GM12878 (cell line): ENCODE data around the gene TNRC6B. TPM values are rescaled to one million over a fixed set of nuclear protein-coding genes. Genes with fewer than 3 reads are reported as not detected.

ENCODE experiments used
- ATAC-seq: fragments of 200-7000 bp; cut with Tn5 transposase; 3 replicates; pipeline ENCODE4 v1.9.1; 2020; ENCODE audit warnings: mild to moderate bottlenecking, moderate library complexity
- BruUV-seq: library from RNA; stranded (reverse); fragments of 400-500 nt; replicated peaks from 2 replicates; lab custom pipeline; 2021; lab: Mats Ljungman, UMichigan
- CTCF ChIA-PET: fragments of 300-600 bp; sonication (Branson Sonifier 250); formaldehyde crosslinking; extraction: SDS; loops from one replicate; lab custom pipeline; 2021; ENCODE audit warnings: inconsistent platforms; lab: Yijun Ruan, JAX
- POLR2A ChIA-PET: fragments of 350-600 bp; formaldehyde crosslinking; extraction: SDS; loops from one replicate; lab custom pipeline; 2021; ENCODE audit warnings: inconsistent platforms; lab: Charles Lee
- RAD21 ChIA-PET: fragments of 300-600 bp; sonication (Branson Sonifier 250); formaldehyde crosslinking; loops from one replicate; lab custom pipeline; 2023; ENCODE audit warnings: antibody characterized with exemption; ENCODE audit not compliant: unreplicated experiment; lab: Charles Lee
- SMC1A ChIA-PET: fragments of 300-600 bp; sonication (Branson Sonifier 250); formaldehyde crosslinking; loops from one replicate; lab custom pipeline; 2023; ENCODE audit not compliant: unreplicated experiment, uncharacterized antibody; lab: Charles Lee
- DNase-seq: peaks from one replicate; pipeline ENCODE4 v3.0.0-alpha.2; 2011; ENCODE audit warnings: low read depth, low spot score
- FAIRE-seq: peaks from 3 replicates; lab custom pipeline; 2011; peaks lifted over from hg19 to GRCh38; lab: Jason Lieb, UNC
- H2AFZ ChIP-seq: 2 replicates; pipeline ENCODE4 v1.6.0; 2011; ENCODE audit warnings: low read depth, low read length, control low read depth; ENCODE audit not compliant: control insufficient read depth
- H3K27ac ChIP-seq: 2 replicates; pipeline ENCODE4 v1.5.1; 2011; ENCODE audit warnings: control low read depth; ENCODE audit not compliant: control insufficient read depth, insufficient read depth
- H3K27me3 ChIP-seq, 2 experiments: replicated peaks in 1 of 2; 2 replicates each; pipeline versions ENCODE4 v1.6.0 to v1.6.1; 2011; ENCODE audit warnings: low read length in 1 of 2; ENCODE audit not compliant: control insufficient read depth in 2 of 2, insufficient read depth in 2 of 2
- H3K36me3 ChIP-seq, 2 experiments: 2 replicates each; pipeline ENCODE4 v1.5.1; 2011; ENCODE audit warnings: low read length in 1 of 2; ENCODE audit not compliant: control insufficient read depth in 2 of 2, insufficient read depth in 2 of 2
- H3K4me1 ChIP-seq: 2 replicates; pipeline ENCODE4 v1.6.1; 2011; ENCODE audit warnings: mild to moderate bottlenecking, low read length, moderate library complexity, mixed read lengths; ENCODE audit not compliant: control insufficient read depth, insufficient read depth
- H3K4me2 ChIP-seq: 2 replicates; pipeline ENCODE4 v1.6.0; 2011; ENCODE audit warnings: control low read depth; ENCODE audit not compliant: control insufficient read depth, insufficient read depth
- H3K4me3 ChIP-seq: fragments of 200-600 bp; sonication (generic); 2 replicates; pipeline ENCODE4 v1.5.1; 2016
- H3K79me2 ChIP-seq: 2 replicates; pipeline ENCODE4 v1.6.0; 2011; ENCODE audit warnings: low read length; ENCODE audit not compliant: control insufficient read depth, insufficient read depth
- H3K9ac ChIP-seq: 2 replicates; pipeline ENCODE4 v1.8.0; 2011; ENCODE audit warnings: low read length, control low read depth, mixed read lengths; ENCODE audit not compliant: control insufficient read depth, insufficient read depth
- H3K9me3 ChIP-seq: replicated peaks from 3 replicates; pipeline ENCODE4 v1.5.1; 2011; ENCODE audit warnings: mild to moderate bottlenecking, low read length; ENCODE audit not compliant: control insufficient read depth, insufficient read depth
- H4K20me1 ChIP-seq: 2 replicates; pipeline ENCODE4 v1.6.0; 2011; ENCODE audit not compliant: control insufficient read depth, insufficient read depth
- CBX5 ChIP-seq: sonication (generic); IDR thresholded peaks from 2 replicates; pipeline ENCODE4 v1.6.1; 2016; ENCODE audit warnings: low read depth, moderate library complexity, mild to moderate bottlenecking, inconsistent platforms
- CREB1 ChIP-seq: IDR thresholded peaks from 2 replicates; pipeline ENCODE4 v1.6.1; 2012; ENCODE audit warnings: low read depth, mild to moderate bottlenecking, inconsistent platforms
- CREM ChIP-seq: IDR thresholded peaks from 2 replicates; pipeline ENCODE4 v1.6.1; 2014; ENCODE audit warnings: antibody characterized with exemption, low read depth
- EP300 ChIP-seq, 2 experiments: fragments of 150-350 bp in 1 of 2; IDR thresholded peaks; 2 replicates each; pipeline ENCODE4 v1.6.1; 2011 to 2012; ENCODE audit warnings: low read depth in 2 of 2, low read length in 2 of 2, borderline replicate concordance in 1 of 2, improper control_type of control experiment in 1 of 2, inconsistent platforms in 1 of 2; ENCODE audit not compliant: control insufficient read depth in 1 of 2
- FOS ChIP-seq: IDR thresholded peaks from 3 replicates; pipeline ENCODE4 v1.6.1; 2011; ENCODE audit warnings: borderline replicate concordance; ENCODE audit not compliant: insufficient read length; ENCODE audit errors: extremely low read depth
- GABPA ChIP-seq: IDR thresholded peaks from 2 replicates; pipeline ENCODE4 v1.6.1; 2014; ENCODE audit warnings: antibody characterized with exemption, low read depth, mild to moderate bottlenecking, inconsistent platforms
- JUNB ChIP-seq: IDR thresholded peaks from 2 replicates; pipeline ENCODE4 v1.6.1; 2016; ENCODE audit warnings: antibody characterized with exemption, mild to moderate bottlenecking
- JUND ChIP-seq: IDR thresholded peaks from 2 replicates; pipeline ENCODE4 v1.6.1; 2012; ENCODE audit warnings: low read depth, mild to moderate bottlenecking, low read length, improper control_type of control experiment, moderate library complexity
- KDM1A ChIP-seq: fragments of 200-600 bp; sonication (generic); IDR thresholded peaks from 2 replicates; pipeline ENCODE4 v1.6.1; 2016; ENCODE audit warnings: borderline replicate concordance
- KLF5 ChIP-seq: fragments of 450-650 bp; IDR thresholded peaks from 2 replicates; pipeline ENCODE4 v1.6.1; 2014; ENCODE audit warnings: mild to moderate bottlenecking; ENCODE audit not compliant: partially characterized antibody
- NR2C2 ChIP-seq: IDR thresholded peaks from 2 replicates; pipeline ENCODE4 v1.6.1; 2011; ENCODE audit warnings: borderline replicate concordance, low read depth; ENCODE audit not compliant: control insufficient read depth, insufficient read length
- SIN3A ChIP-seq: IDR thresholded peaks from 2 replicates; pipeline ENCODE4 v1.6.1; 2012; ENCODE audit warnings: low read depth, low read length, improper control_type of control experiment
- TARDBP ChIP-seq: IDR thresholded peaks from 2 replicates; pipeline ENCODE4 v1.6.1; 2016; ENCODE audit warnings: borderline replicate concordance
- TCF3 ChIP-seq: IDR thresholded peaks from 2 replicates; pipeline ENCODE4 v1.6.1; 2012; ENCODE audit warnings: low read depth, mild to moderate bottlenecking, low read length, borderline replicate concordance; ENCODE audit not compliant: insufficient read depth
- WGBS: methylation state at CpG from one replicate; pipeline ENCODE4 v1.1.6; 2016; ENCODE audit warnings: low lambda C conversion rate; ENCODE audit not compliant: insufficient replicate concordance, insufficient coverage; ENCODE audit errors: missing lambda C conversion rate; 5-methylcytosine and 5-hydroxymethylcytosine counted together
- in situ Hi-C: fragments of 300-500 bp; cut with MboI; formaldehyde crosslinking; loops from 9 replicates; pipeline ENCODE4 v1.14.3; 2018; ENCODE audit warnings: mixed read lengths
- intact Hi-C: fragments of 100-400 bp; cut with micrococcal nuclease; formaldehyde crosslinking; loops from one replicate; pipeline ENCODE4 v1.14.2; 2022; ENCODE audit not compliant: unreplicated experiment
- polyA plus RNA-seq, 11 experiments: library from polyadenylated mRNA; depleted of rRNA in 4 of 11; unstranded in 6 of 11; stranded (reverse) in 5 of 11; fragments of >200 nt; fragmentation: Nextera tagmentation in 4 of 11; fragmentation: Illumina TruSeq in 1 of 11; extraction: Ambion mirVana in 4 of 11; extraction: Trizol in 1 of 11; gene quantifications; 1 replicate in 1 of 11; 2 replicates in 10 of 11; pipeline versions ENCODE4 v1.2.1 to v1.2.3, GENCODE V29; 2011 to 2016; ENCODE audit warnings: inconsistent platforms in 2 of 11, missing spikeins in 2 of 11, low read depth in 1 of 11
- total RNA-seq, 4 experiments: library from RNA; depleted of rRNA in 3 of 4; stranded (reverse); fragments of >200 nt in 3 of 4; fragmentation: Illumina TruSeq in 1 of 4; extraction: Trizol in 1 of 4; gene quantifications; 2 replicates each; pipeline versions ENCODE4 v1.2.1 to v1.2.3, GENCODE V29; 2013 to 2021
- TF ChIP-seq, protein P1 (sequence below): fragments of 450-650 bp; IDR thresholded peaks from 2 replicates; pipeline ENCODE4 v1.6.1; 2016; ENCODE audit warnings: mild to moderate bottlenecking

TNRC6B gene
- total and polyA plus RNA-seq, 10 of the 15 experiments (the other 5 are each of a cell fraction or from before 2014, with no cell fraction given): 3.6 to 32.8 (median 16.4) TPM

DNA sequence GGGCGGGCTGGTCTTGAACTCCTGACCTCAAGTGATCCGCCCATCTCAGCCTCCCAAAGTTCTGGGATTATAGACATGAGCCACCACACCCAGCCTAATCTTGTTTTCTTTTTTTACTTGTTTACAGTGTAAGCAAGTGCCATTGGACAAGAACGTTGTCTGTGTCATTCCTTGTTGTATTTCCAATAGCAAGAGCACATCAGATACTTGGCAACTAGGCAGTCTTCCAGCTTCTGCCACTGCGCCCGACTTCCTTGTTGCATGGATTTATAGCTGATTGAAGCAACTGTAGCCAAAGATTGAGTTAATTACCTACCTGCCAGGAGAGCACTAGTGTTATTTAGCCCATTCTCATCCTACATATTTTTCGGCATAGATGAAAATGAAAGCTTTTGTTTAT, 189.6 kb downstream of the TNRC6B start:
- Histone ChIP-seq H3K36me3 (peaks cover 16 to 27% of the 10 kb centered on the region in 2 experiments), H3K27me3 (no peaks in the 10 kb centered on the region), H3K9me3 (no peaks in the 10 kb centered on the region), H3K4me2 (no peak overlapping the region), H3K27ac (no peak overlapping the region), H3K9ac (no peak overlapping the region), H3K79me2 (peaks cover 14% of the 10 kb centered on the region), H3K4me1 (no peaks in the 10 kb centered on the region; the same call in 1 of the 2 replicates), H3K4me3 (no peak overlapping the region), H4K20me1 (no peaks in the 10 kb centered on the region), H2AFZ (no peak overlapping the region)
- ChIA-PET POLR2A (interaction anchor here (1.0 kb wide), 1 partner anchor 11 kb away, joined by 8 read pairs; no protein-coding TSS in a partner anchor), RAD21 (interaction anchor here (0.6 to 1.1 kb wide), 2 partner anchors 69 to 282 kb away, joined by 3 read pairs; no protein-coding TSS in a partner anchor), CTCF (interaction anchor here (1.2 to 1.3 kb wide), 3 partner anchors 69 to 324 kb away, joined by 3 to 4 read pairs (median 3); no protein-coding TSS in a partner anchor), SMC1A (interaction anchor here (0.9 to 2.6 kb wide), 2 partner anchors 19 to 20 kb away, joined by 4 to 7 read pairs; no protein-coding TSS in a partner anchor)
- ATAC-seq (no peak), DNase-seq (no peak), FAIRE-seq (no peak)
- TF ChIP-seq KLF5 (no peak), TARDBP (no peak), EP300 (IDR thresholded peaks at IDR 0.05; ENCODE audit: borderline replicate concordance in 1 of 2, control insufficient read depth in 1 of 2, low read depth in 2 of 2, low read length in 2 of 2) (no peak), TCF3 (no peak), NR2C2 (no peak), CREB1 (no peak), SIN3A (no peak), JUND (no peak), CREM (no peak), KDM1A (no peak), GABPA (no peak), CBX5 (no peak), JUNB (no peak), FOS (no peak)
- TF ChIP-seq, protein P1, sequence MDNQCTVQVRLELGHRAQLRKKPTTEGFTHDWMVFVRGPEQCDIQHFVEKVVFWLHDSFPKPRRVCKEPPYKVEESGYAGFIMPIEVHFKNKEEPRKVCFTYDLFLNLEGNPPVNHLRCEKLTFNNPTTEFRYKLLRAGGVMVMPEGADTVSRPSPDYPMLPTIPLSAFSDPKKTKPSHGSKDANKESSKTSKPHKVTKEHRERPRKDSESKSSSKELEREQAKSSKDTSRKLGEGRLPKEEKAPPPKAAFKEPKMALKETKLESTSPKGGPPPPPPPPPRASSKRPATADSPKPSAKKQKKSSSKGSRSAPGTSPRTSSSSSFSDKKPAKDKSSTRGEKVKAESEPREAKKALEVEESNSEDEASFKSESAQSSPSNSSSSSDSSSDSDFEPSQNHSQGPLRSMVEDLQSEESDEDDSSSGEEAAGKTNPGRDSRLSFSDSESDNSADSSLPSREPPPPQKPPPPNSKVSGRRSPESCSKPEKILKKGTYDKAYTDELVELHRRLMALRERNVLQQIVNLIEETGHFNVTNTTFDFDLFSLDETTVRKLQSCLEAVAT: no peak
- in situ Hi-C loops (no loop called here), intact Hi-C loops (no loop called here)
- WGBS: 74% methylated on average over 6 of the region's 6 CpGs
- no TSS peak for BruUV-seq
